HG03064 (cell line): ENCODE results near the gene RPF1.

Experiments used
- ATAC-seq: cut with Tn5 transposase; IDR thresholded peaks from one replicate; pipeline ENCODE4 v1.9.1; 2021; ENCODE audit warnings: low read depth; ENCODE audit not compliant: unreplicated experiment

Gene RPF1

DNA sequence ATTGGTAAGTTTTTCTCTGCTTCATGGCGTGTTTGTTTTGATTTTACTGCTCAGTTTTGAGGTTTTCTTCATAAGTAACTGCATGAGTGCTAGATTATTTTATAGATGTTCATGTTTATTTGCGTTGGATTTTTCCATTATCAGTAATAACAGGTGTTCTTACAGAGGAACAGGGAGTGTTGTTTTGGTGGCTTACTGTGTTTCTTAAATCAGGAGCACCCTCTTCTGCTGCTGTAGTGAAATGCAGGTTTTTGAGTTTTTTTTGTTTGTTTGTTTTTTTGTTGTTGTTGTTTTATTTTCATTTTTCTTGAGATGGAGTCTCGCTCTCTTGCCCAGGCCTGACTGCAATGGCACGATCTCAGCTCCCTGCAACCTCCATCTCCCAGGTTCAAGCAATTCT lies 62.6 kb downstream of the RPF1 start:
- no peak for ATAC-seq
